B cell (primary cell): Measurements from ENCODE around the gene BCAN. TPM values are rescaled to one million over a fixed set of nuclear protein-coding genes. Genes with fewer than 3 reads are reported as not detected.

Experiments used
- ATAC-seq: fragments of 200-7000 bp; cut with Tn5 transposase; one replicate; pipeline ENCODE4 v1.10.0; 2021; ENCODE audit warnings: low read depth, mild to moderate bottlenecking, moderate number of reproducible peaks, moderate library complexity
- CTCF ChIA-PET: fragments of 350-600 bp; sonication (Branson Sonifier 250); formaldehyde crosslinking; loops from one replicate; lab custom pipeline; 2021; ENCODE audit warnings: antibody characterized with exemption, inconsistent platforms; lab: Charles Lee
- POLR2A ChIA-PET: fragments of 350-600 bp; sonication (Branson Sonifier 250); formaldehyde crosslinking; loops from one replicate; lab custom pipeline; 2021; ENCODE audit warnings: antibody characterized with exemption; lab: Charles Lee
- DNase-seq: peaks from one replicate; pipeline ENCODE4 v3.0.0; 2013
- H2AFZ ChIP-seq: 2 replicates; pipeline ENCODE4 v1.6.1; 2012; ENCODE audit warnings: mild to moderate bottlenecking, low read depth, low read length; ENCODE audit not compliant: insufficient read depth, poor library complexity, severe bottlenecking
- H3K27ac ChIP-seq, 2 donors: 1 replicate in 1 of 2; 2 replicates in 1 of 2; pipeline ENCODE4 v1.5.1; 2012 to 2013; ENCODE audit warnings: low read length in 2 of 2, mild to moderate bottlenecking in 2 of 2, moderate library complexity in 1 of 2
- H3K27me3 ChIP-seq, 4 experiments: fragments of 200-600 bp in 1 of 4; sonication (generic) in 1 of 4; replicated peaks in 1 of 4; 1 replicate in 2 of 4; 2 replicates in 2 of 4; pipeline versions ENCODE4 v1.6.1 to v1.7.0; 2013 to 2016; ENCODE audit warnings: low read length in 3 of 4, mild to moderate bottlenecking in 2 of 4, mixed read lengths in 1 of 4, moderate library complexity in 1 of 4; ENCODE audit not compliant: insufficient read depth in 4 of 4, control insufficient read depth in 3 of 4; ENCODE audit errors: control extremely low read depth in 1 of 4
- H3K36me3 ChIP-seq, 2 experiments: replicated peaks in 1 of 2; 1 replicate in 1 of 2; 2 replicates in 1 of 2; pipeline versions ENCODE4 v1.6.1 to v1.7.1; 2013; ENCODE audit warnings: low read length in 1 of 2; ENCODE audit not compliant: insufficient read depth in 2 of 2, control insufficient read depth in 1 of 2; ENCODE audit errors: control extremely low read depth in 1 of 2, extremely low read depth in 1 of 2
- H3K4me1 ChIP-seq, 2 donors: fragments of 200-600 bp in 1 of 2; sonication (generic) in 1 of 2; 1 replicate in 1 of 2; 2 replicates in 1 of 2; pipeline versions ENCODE4 v1.5.1 to v1.6.1; 2013 to 2017; ENCODE audit warnings: low read length in 2 of 2; ENCODE audit not compliant: control insufficient read depth in 2 of 2, insufficient read depth in 2 of 2
- H3K4me2 ChIP-seq: replicated peaks from 2 replicates; pipeline ENCODE3; 2012; ENCODE audit warnings: mild to moderate bottlenecking, low read depth, low read length; ENCODE audit not compliant: poor library complexity, severe bottlenecking
- H3K4me3 ChIP-seq, 5 experiments: fragments of 200-600 bp in 1 of 5; sonication (generic) in 1 of 5; 1 replicate in 3 of 5; 2 replicates in 2 of 5; pipeline versions ENCODE4 v1.5.1 to v1.7.0; 2011 to 2016; ENCODE audit warnings: low read length in 4 of 5, mild to moderate bottlenecking in 4 of 5, low read depth in 2 of 5, control low read depth in 1 of 5, moderate library complexity in 1 of 5; ENCODE audit not compliant: insufficient read depth in 1 of 5; ENCODE audit errors: control extremely low read depth in 1 of 5, extremely low read depth in 1 of 5
- H3K79me2 ChIP-seq: fragments of 200-600 bp; sonication (generic); one replicate; pipeline ENCODE4 v1.6.0; 2016; ENCODE audit warnings: low read length; ENCODE audit not compliant: control insufficient read depth, insufficient read depth
- H3K9ac ChIP-seq: fragments of 200-600 bp; sonication (generic); 2 replicates; pipeline ENCODE4 v1.6.1; 2017; ENCODE audit warnings: mild to moderate bottlenecking, low read length, moderate library complexity
- H3K9me3 ChIP-seq, 3 donors: one replicate each; pipeline versions ENCODE4 v1.6.1 to v1.7.1; 2013; ENCODE audit warnings: low read length in 2 of 3; ENCODE audit not compliant: control insufficient read depth in 2 of 3, insufficient read depth in 1 of 3; ENCODE audit errors: control extremely low read depth in 1 of 3
- H4K20me1 ChIP-seq: 2 replicates; pipeline ENCODE4 v1.6.0; 2012; ENCODE audit warnings: mild to moderate bottlenecking, low read length; ENCODE audit not compliant: insufficient read depth, control insufficient read depth, poor library complexity, severe bottlenecking
- H3K27ac Mint-ChIP-seq: one replicate; pipeline ENCODE4 v1.8.0; 2021; ENCODE audit warnings: mixed read lengths
- H3K27me3 Mint-ChIP-seq: one replicate; pipeline ENCODE4 v1.8.0; 2021; ENCODE audit warnings: mixed read lengths
- H3K4me1 Mint-ChIP-seq: one replicate; pipeline ENCODE4 v1.8.0; 2021; ENCODE audit warnings: mixed read lengths
- H3K4me3 Mint-ChIP-seq: one replicate; pipeline ENCODE4 v1.8.0; 2021; ENCODE audit warnings: mixed read lengths
- H3K9me3 Mint-ChIP-seq: one replicate; pipeline ENCODE4 v1.8.0; 2022; ENCODE audit warnings: mixed read lengths; ENCODE audit not compliant: insufficient read depth
- EZH2 ChIP-seq: IDR thresholded peaks from 2 replicates; pipeline ENCODE4 v1.6.1; 2012; ENCODE audit warnings: borderline replicate concordance, low read depth, mild to moderate bottlenecking, moderate library complexity, low read length; ENCODE audit not compliant: insufficient read depth, poor library complexity, severe bottlenecking
- WGBS: methylation state at CpG from one replicate; pipeline ENCODE4 v1.1.5; 2013; ENCODE audit warnings: missing lambda C conversion rate; ENCODE audit not compliant: insufficient coverage; 5-methylcytosine and 5-hydroxymethylcytosine counted together
- intact Hi-C: fragments of 100-400 bp; cut with micrococcal nuclease; formaldehyde crosslinking; loops from one replicate; pipeline ENCODE4 v1.10.0; 2022
- polyA minus RNA-seq: library from RNA; depleted of rRNA, polyadenylated mRNA; stranded (reverse); fragments of >200 nt; gene quantifications from 2 replicates; pipeline ENCODE4 v1.2.3, GENCODE V29; 2012
- polyA plus RNA-seq: library from polyadenylated mRNA; depleted of rRNA; stranded (reverse); fragments of >200 nt; gene quantifications from 2 replicates; pipeline ENCODE4 v1.2.3, GENCODE V29; 2012
- total RNA-seq, 2 donors: library from RNA; stranded (reverse); fragments of 120-200 nt in 1 of 2; gene quantifications; 1 replicate in 1 of 2; 2 replicates in 1 of 2; pipeline versions ENCODE4 v1.2.3 to v1.2.4, GENCODE V29; 2013 to 2022
- TF ChIP-seq, protein P1 (sequence below): fragments of 200-600 bp; IDR thresholded peaks from one replicate; pipeline ENCODE4 v1.8.0; 2022; ENCODE audit warnings: antibody characterized with exemption, mild to moderate bottlenecking

The BCAN gene
- total RNA-seq (not detected in 2 replicates), polyA plus RNA-seq (not detected in 2 replicates), polyA minus RNA-seq (not detected in 2 replicates)
- 0.07 TPM for total RNA-seq (2013)

- WGBS = 4% methylated on average over 29 of the region's 46 CpGs
- Histone ChIP-seq H3K4me2 (peak within 1 kb of the TSS; percentile 87), H3K36me3 (no peaks in the 10 kb centered on the region), H3K4me1 (peaks cover 24 to 28% of the 10 kb centered on the region in 2 donors), H3K79me2 (no peaks in the 10 kb centered on the region), H3K27me3 (peaks cover 0 to 80% (median 55%) of the 10 kb centered on the region in 4 experiments), H3K9ac (peak within 1 kb of the TSS; percentile 42), H2AFZ (peak within 1 kb of the TSS; percentile 54), H3K27ac (no peak within 1 kb of the TSS), H3K4me3 (peak within 1 kb of the TSS in 4 of 5 experiments; percentile 2 to 50 (median 26)), H4K20me1 (no peaks in the 10 kb centered on the region), H3K9me3 (peaks cover 0 to 6% (median 0%) of the 10 kb centered on the region in 3 donors)
- H3K27ac Mint-ChIP-seq = no peak within 1 kb of the TSS
- peak within 1 kb of the TSS; percentile 80 for H3K4me3 Mint-ChIP-seq
- peaks cover 23% of the 10 kb centered on the region for H3K4me1 Mint-ChIP-seq
- POLR2A ChIA-PET = no interaction called here
- TF ChIP-seq, protein P1, sequence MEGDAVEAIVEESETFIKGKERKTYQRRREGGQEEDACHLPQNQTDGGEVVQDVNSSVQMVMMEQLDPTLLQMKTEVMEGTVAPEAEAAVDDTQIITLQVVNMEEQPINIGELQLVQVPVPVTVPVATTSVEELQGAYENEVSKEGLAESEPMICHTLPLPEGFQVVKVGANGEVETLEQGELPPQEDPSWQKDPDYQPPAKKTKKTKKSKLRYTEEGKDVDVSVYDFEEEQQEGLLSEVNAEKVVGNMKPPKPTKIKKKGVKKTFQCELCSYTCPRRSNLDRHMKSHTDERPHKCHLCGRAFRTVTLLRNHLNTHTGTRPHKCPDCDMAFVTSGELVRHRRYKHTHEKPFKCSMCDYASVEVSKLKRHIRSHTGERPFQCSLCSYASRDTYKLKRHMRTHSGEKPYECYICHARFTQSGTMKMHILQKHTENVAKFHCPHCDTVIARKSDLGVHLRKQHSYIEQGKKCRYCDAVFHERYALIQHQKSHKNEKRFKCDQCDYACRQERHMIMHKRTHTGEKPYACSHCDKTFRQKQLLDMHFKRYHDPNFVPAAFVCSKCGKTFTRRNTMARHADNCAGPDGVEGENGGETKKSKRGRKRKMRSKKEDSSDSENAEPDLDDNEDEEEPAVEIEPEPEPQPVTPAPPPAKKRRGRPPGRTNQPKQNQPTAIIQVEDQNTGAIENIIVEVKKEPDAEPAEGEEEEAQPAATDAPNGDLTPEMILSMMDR = no peak
- no peak for TF ChIP-seq EZH2
- CTCF ChIA-PET = interaction anchor here (1.1 to 4.6 kb wide), 4 partner anchors 16 to 196 kb away, joined by 3 to 29 read pairs (median 4); no protein-coding TSS in a partner anchor
- intact Hi-C loops = loop anchor here (2.0 kb wide), 1 partner anchor 15 kb away; no protein-coding TSS in a partner anchor
- DNase-seq (peak; percentile 55), ATAC-seq (peak; percentile 48)
- H3K9me3 Mint-ChIP-seq = no peaks in the 10 kb centered on the region
- H3K27me3 Mint-ChIP-seq = peaks cover 79% of the 10 kb centered on the region
These were observed at the start of gene BCAN for GRCh38 chr1:156641761-156642264. Gene BCAN, plus strand, starts transcription at chr1:156642117. Its CDS starts 3,938 bp downstream, at chr1:156646055.
